HCT116 (cell line): Measurements from ENCODE around the gene BDNF. TPM values are rescaled to one million over a fixed set of nuclear protein-coding genes. Genes with fewer than 3 reads are reported as not detected.

Experiments used
- ATAC-seq: fragments of 200-7000 bp; cut with Tn5 transposase; 2 replicates; pipeline ENCODE4 v1.9.1; 2020; ENCODE audit warnings: mild to moderate bottlenecking, moderate library complexity
- BruUV-seq: library from RNA; stranded (reverse); fragments of 400-500 nt; replicated peaks from 2 replicates; lab custom pipeline; 2021; lab: Mats Ljungman, UMichigan
- CTCF ChIA-PET: fragments of 300-600 bp; sonication (Branson Sonifier 250); formaldehyde crosslinking; loops from one replicate; lab custom pipeline; 2021; ENCODE audit warnings: antibody characterized with exemption; lab: Charles Lee
- POLR2A ChIA-PET: fragments of 300-600, 350-600 bp; sonication (Branson Sonifier 250); formaldehyde crosslinking; loops from one replicate; lab custom pipeline; 2021; ENCODE audit warnings: antibody characterized with exemption; lab: Charles Lee
- RAD21 ChIA-PET, 2 experiments: fragments of 300-600 bp; sonication (Branson Sonifier 250); formaldehyde crosslinking; loops; one replicate each; lab custom pipeline; 2023; ENCODE audit warnings: low total read pairs in 2 of 2; ENCODE audit not compliant: uncharacterized antibody in 2 of 2, unreplicated experiment in 2 of 2, low non-redundant PET in 1 of 2; lab: Charles Lee
- DNase-seq: peaks from one replicate; pipeline ENCODE4 v3.0.0-alpha.2; 2010; ENCODE audit warnings: low read depth, low spot score
- H2AFZ ChIP-seq: fragments of 200-600 bp; shearing (Covaris generic), sonication (generic); 2 replicates; pipeline ENCODE4 v1.6.1; 2017; ENCODE audit warnings: low read depth, mixed run types, mixed read lengths, antibody characterized with exemption, low read length; ENCODE audit not compliant: poor library complexity, severe bottlenecking
- H3K27ac ChIP-seq: 2 replicates; pipeline ENCODE4 v1.5.1; 2012; ENCODE audit warnings: low read depth, low read length
- H3K27me3 ChIP-seq: fragments of 200-600 bp; sonication (generic); 2 replicates; pipeline ENCODE4 v1.6.1; 2016; ENCODE audit warnings: mixed run types, low read length, mixed read lengths; ENCODE audit not compliant: insufficient read depth
- H3K36me3 ChIP-seq, 2 experiments: fragments of 200-500 bp in 1 of 2; fragments of 200-600 bp in 1 of 2; sonication (Bioruptor generic) in 1 of 2; sonication (generic) in 1 of 2; 2 replicates each; pipeline versions ENCODE4 v1.5.1 to v1.6.1; 2014 to 2016; ENCODE audit warnings: low read length in 2 of 2, inconsistent platforms in 1 of 2, mixed read lengths in 1 of 2, mixed run types in 1 of 2; ENCODE audit not compliant: insufficient read depth in 2 of 2, control insufficient read depth in 1 of 2
- H3K4me1 ChIP-seq, 2 experiments: fragments of 200-600 bp in 1 of 2; sonication (generic) in 1 of 2; 2 replicates each; pipeline versions ENCODE4 v1.5.1 to v1.6.1; 2012 to 2017; ENCODE audit warnings: low read length in 2 of 2, inconsistent platforms in 1 of 2, mild to moderate bottlenecking in 1 of 2, mixed read lengths in 1 of 2, mixed run types in 1 of 2, moderate library complexity in 1 of 2; ENCODE audit not compliant: insufficient read depth in 2 of 2, control insufficient read depth in 1 of 2
- H3K4me2 ChIP-seq: fragments of 200-600 bp; sonication (generic); 2 replicates; pipeline ENCODE4 v1.6.1; 2017; ENCODE audit warnings: mixed run types, low read length, mixed read lengths
- H3K4me3 ChIP-seq, 2 experiments: fragments of 200-600 bp in 1 of 2; sonication (generic) in 1 of 2; replicated peaks in 1 of 2; 2 replicates each; pipeline ENCODE4 v1.5.1; 2011 to 2016; ENCODE audit warnings: low read length in 2 of 2, control low read depth in 1 of 2, low read depth in 1 of 2, mild to moderate bottlenecking in 1 of 2, mixed read lengths in 1 of 2, mixed run types in 1 of 2
- H3K79me2 ChIP-seq: fragments of 200-600 bp; sonication (generic); 2 replicates; pipeline ENCODE4 v1.6.1; 2017; ENCODE audit warnings: mild to moderate bottlenecking, mixed run types, low read length, moderate library complexity, mixed read lengths; ENCODE audit not compliant: insufficient read depth
- H3K9ac ChIP-seq: fragments of 200-600 bp; sonication (generic); 2 replicates; pipeline ENCODE4 v1.6.1; 2016; ENCODE audit warnings: low read length, mixed read lengths
- H3K9me2 ChIP-seq: fragments of 200-600 bp; sonication (generic), shearing (Covaris generic); 2 replicates; pipeline ENCODE4 v1.6.1; 2017; ENCODE audit warnings: mixed run types, mild to moderate bottlenecking, moderate library complexity; ENCODE audit not compliant: insufficient read depth
- H3K9me3 ChIP-seq, 2 experiments: fragments of 200-500 bp in 1 of 2; fragments of 200-600 bp in 1 of 2; sonication (Bioruptor generic) in 1 of 2; sonication (generic) in 1 of 2; 2 replicates each; pipeline ENCODE4 v1.6.1; 2014 to 2017; ENCODE audit warnings: low read length in 2 of 2, mixed read lengths in 2 of 2, inconsistent platforms in 1 of 2, low read depth in 1 of 2, mild to moderate bottlenecking in 1 of 2, mixed run types in 1 of 2, moderate library complexity in 1 of 2; ENCODE audit not compliant: control insufficient read depth in 1 of 2, insufficient read depth in 1 of 2
- H4K20me1 ChIP-seq: fragments of 200-600 bp; sonication (generic), shearing (Covaris generic); 2 replicates; pipeline ENCODE4 v1.6.1; 2017; ENCODE audit warnings: mixed run types, mild to moderate bottlenecking, moderate library complexity; ENCODE audit not compliant: insufficient read depth
- CTCF ChIP-seq, 3 experiments: fragments of 200-600 bp in 1 of 3; sonication (generic) in 1 of 3; IDR thresholded peaks in 2 of 3; conservative IDR thresholded peaks in 1 of 3; 2 replicates each; pipeline ENCODE4 v1.5.1; 2012 to 2017; ENCODE audit warnings: low read depth in 2 of 3, low read length in 2 of 3, antibody characterized with exemption in 1 of 3, borderline replicate concordance in 1 of 3, control low read depth in 1 of 3, mild to moderate bottlenecking in 1 of 3, mixed read lengths in 1 of 3, mixed run types in 1 of 3, moderate library complexity in 1 of 3; ENCODE audit not compliant: insufficient read depth in 1 of 3
- ELF1 ChIP-seq: IDR thresholded peaks from 2 replicates; pipeline ENCODE4 v1.6.1; 2012; ENCODE audit warnings: low read depth, borderline replicate concordance
- EZH2 ChIP-seq: fragments of 200-600 bp; sonication (generic); IDR thresholded peaks from 2 replicates; pipeline ENCODE4 v1.6.1; 2017; ENCODE audit warnings: antibody characterized with exemption, mixed run types
- FOSL1 ChIP-seq: IDR thresholded peaks from 2 replicates; pipeline ENCODE4 v1.6.1; 2012; ENCODE audit warnings: low read depth
- JUND ChIP-seq: IDR thresholded peaks from 2 replicates; pipeline ENCODE4 v1.6.1; 2012
- POLR2A ChIP-seq: IDR thresholded peaks from 2 replicates; pipeline ENCODE4 v1.7.0; 2011; ENCODE audit warnings: borderline replicate concordance; ENCODE audit not compliant: insufficient read depth, insufficient read length; ENCODE audit errors: extremely low read depth
- SP1 ChIP-seq: IDR thresholded peaks from 2 replicates; pipeline ENCODE4 v1.6.1; 2012; ENCODE audit warnings: low read depth
- SRF ChIP-seq: IDR thresholded peaks from 2 replicates; pipeline ENCODE4 v1.6.1; 2012; ENCODE audit warnings: low read depth
- YY1 ChIP-seq: IDR thresholded peaks from 2 replicates; pipeline ENCODE4 v1.6.1; 2011; ENCODE audit warnings: low read length, low read depth, moderate library complexity, mild to moderate bottlenecking; ENCODE audit not compliant: insufficient replicate concordance; ENCODE audit errors: extremely low read depth
- intact Hi-C: fragments of 100-400 bp; cut with micrococcal nuclease; formaldehyde crosslinking; loops from 2 replicates; pipeline ENCODE4 v1.10.0; 2022
- total RNA-seq: library from RNA; stranded (reverse); gene quantifications from one replicate; pipeline ENCODE4 v1.2.1, GENCODE V29; 2021; ENCODE audit not compliant: unreplicated experiment

BDNF gene
- total RNA-seq, 1 experiment from 2014 or later, result 22.0 TPM

GRCh38 chr11:27696961-27697360 lies 3.3 kb downstream of the BDNF start:
- TF ChIP-seq POLR2A (no peak), YY1 (no peak), ELF1 (no peak), JUND (no peak), FOSL1 (no peak), EZH2 (no peak), SRF (no peak), CTCF (IDR thresholded peaks at IDR 0.05 in 2 of 3, conservative IDR thresholded peaks at IDR 0.05 in 1 of 3; ENCODE audit: borderline replicate concordance in 1 of 3, insufficient read depth in 1 of 3, low read depth in 2 of 3, low read length in 2 of 3) (no peak), SP1 (no peak)
- peak overlapping the region; percentile 91 for H3K4me2 ChIP-seq
- ChIA-PET RAD21 (interaction anchor here in 1 of 2 experiments (1.0 kb wide), 1 partner anchor 1632 kb away, joined by 3 read pairs; no protein-coding TSS in a partner anchor), CTCF (interaction anchor here (0.7 to 4.2 kb wide), 4 partner anchors 832 to 1638 kb away, joined by 4 to 17 read pairs (median 6); no protein-coding TSS in a partner anchor), POLR2A (no interaction called here)
- H3K9ac ChIP-seq, result no peak overlapping the region
- H3K36me3 ChIP-seq, result 0 out of 4 replicates have a peak, but pooled peaks cover 0 to 5% of the 10 kb centered on the region in 2 experiments
- H3K9me3 ChIP-seq, result no peaks in the 10 kb centered on the region
- H3K4me1 ChIP-seq, result peaks cover 27 to 40% of the 10 kb centered on the region in 2 experiments
- no peak for DNase-seq
- peaks cover 93% of the 10 kb centered on the region for H3K79me2 ChIP-seq
- H2AFZ ChIP-seq, result no peak overlapping the region
- no peak overlapping the region for H3K4me3 ChIP-seq
- H3K9me2 ChIP-seq, result no peaks in the 10 kb centered on the region
- intact Hi-C loops, result loop anchor here (5.0 to 10.0 kb wide), 3 partner anchors 1168 to 1738 kb away; no protein-coding TSS in a partner anchor
- H3K27ac ChIP-seq, result no peak overlapping the region
- no TSS peak for BruUV-seq
- H3K27me3 ChIP-seq, result no peaks in the 10 kb centered on the region
- no peak for ATAC-seq
- H4K20me1 ChIP-seq, result peaks cover 17% of the 10 kb centered on the region; the same call in 1 of the 2 replicates
